ENCODE results near the gene CRY2. TPM values are rescaled to one million over a fixed set of nuclear protein-coding genes. Genes with fewer than 3 reads are reported as not detected.

The CRY2 gene
- total RNA-seq, 1 donor from 2014 or later: 44.0 TPM

DNA sequence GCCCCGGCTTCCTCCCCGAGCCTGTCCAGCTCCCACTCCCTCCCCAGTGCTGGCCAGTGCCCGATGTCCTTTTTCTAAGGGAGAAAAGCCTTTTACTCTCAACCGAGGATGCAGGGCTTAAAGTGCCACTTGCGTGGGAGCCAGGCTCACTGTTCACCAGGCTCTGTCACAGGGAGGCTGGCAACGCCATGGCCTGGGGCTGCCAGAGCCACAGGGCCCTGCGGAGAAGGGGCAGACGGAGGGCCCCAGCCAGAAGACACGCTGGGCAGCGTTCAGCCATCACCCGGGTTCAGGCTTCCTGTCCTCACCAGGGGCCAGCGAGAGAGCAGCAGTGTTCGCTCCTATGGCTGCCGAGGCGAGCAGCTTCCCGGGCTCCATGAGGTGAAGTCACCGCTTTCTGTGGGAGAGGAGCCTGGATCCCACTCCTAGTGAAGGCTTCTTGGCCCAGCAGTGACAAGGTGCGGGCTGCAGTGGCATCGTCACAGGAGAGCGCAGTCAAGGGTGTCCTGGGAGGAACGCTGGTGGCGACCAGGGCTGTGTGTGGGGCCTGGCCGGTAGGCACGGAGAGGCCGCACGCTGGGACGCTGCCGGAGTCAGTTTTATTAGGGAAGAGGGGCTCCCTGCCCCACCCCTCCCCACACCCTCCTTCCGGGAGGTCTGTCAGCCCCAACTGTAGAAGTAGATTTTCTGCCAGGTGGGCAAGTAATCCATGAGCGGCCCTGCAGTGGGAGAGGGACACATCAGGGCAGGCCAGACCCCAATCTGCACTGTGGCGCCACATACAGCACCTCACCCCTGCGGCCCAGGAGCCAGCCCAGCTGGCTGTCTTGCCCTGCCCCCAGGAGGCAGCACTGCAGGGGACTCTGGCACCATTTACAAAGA lies 62.6 kb downstream of the CRY2 start:
- Mint-ChIP-seq H3K27ac (ENCODE audit: unreplicated experiment) (no peak overlapping the region), H3K36me3 (ENCODE audit: unreplicated experiment) (peaks cover 5% of the 10 kb centered on the region), H3K27me3 (ENCODE audit: unreplicated experiment) (peaks cover 16% of the 10 kb centered on the region), H3K4me3 (ENCODE audit: unreplicated experiment) (no peak overlapping the region), H3K4me1 (ENCODE audit: low read depth, unreplicated experiment) (peaks cover 7% of the 10 kb centered on the region), H3K9me3 (ENCODE audit: unreplicated experiment) (peaks cover 12% of the 10 kb centered on the region)
- no peak for DNase-seq
- TF ChIP-seq, protein P1, sequence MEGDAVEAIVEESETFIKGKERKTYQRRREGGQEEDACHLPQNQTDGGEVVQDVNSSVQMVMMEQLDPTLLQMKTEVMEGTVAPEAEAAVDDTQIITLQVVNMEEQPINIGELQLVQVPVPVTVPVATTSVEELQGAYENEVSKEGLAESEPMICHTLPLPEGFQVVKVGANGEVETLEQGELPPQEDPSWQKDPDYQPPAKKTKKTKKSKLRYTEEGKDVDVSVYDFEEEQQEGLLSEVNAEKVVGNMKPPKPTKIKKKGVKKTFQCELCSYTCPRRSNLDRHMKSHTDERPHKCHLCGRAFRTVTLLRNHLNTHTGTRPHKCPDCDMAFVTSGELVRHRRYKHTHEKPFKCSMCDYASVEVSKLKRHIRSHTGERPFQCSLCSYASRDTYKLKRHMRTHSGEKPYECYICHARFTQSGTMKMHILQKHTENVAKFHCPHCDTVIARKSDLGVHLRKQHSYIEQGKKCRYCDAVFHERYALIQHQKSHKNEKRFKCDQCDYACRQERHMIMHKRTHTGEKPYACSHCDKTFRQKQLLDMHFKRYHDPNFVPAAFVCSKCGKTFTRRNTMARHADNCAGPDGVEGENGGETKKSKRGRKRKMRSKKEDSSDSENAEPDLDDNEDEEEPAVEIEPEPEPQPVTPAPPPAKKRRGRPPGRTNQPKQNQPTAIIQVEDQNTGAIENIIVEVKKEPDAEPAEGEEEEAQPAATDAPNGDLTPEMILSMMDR (IDR thresholded peaks at IDR 0.05; ENCODE audit: partially characterized antibody, unreplicated experiment): no peak

DNA sequence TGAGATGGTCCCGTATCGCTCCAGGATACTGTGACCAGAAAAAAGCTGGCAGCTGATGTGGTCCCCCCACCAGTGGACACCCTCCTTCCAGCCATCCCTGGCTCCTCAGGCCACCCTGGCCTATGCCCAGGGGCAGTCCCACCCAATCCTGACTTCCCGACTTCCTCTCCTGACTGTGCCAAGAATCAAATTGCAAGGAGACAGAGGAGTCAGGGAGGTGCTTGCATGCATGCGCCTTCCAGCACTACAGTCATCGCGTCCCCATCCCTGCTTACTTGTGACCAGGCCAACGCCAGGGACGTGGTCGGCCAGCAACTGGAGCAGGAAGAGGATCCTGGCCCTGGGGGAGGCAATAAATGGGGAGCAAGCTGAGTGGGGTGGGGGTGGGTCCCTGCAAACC lies 63.3 kb downstream of the CRY2 start:
- H3K36me3 Mint-ChIP-seq (ENCODE audit: unreplicated experiment): peaks cover 5% of the 10 kb centered on the region
- DNase-seq: no peak
- peaks cover 12% of the 10 kb centered on the region for H3K9me3 Mint-ChIP-seq (ENCODE audit: unreplicated experiment)
- peak overlapping the region; percentile 33 for H3K27ac Mint-ChIP-seq (ENCODE audit: unreplicated experiment)
- no peak overlapping the region for H3K4me3 Mint-ChIP-seq (ENCODE audit: unreplicated experiment)
- peaks cover 16% of the 10 kb centered on the region for H3K27me3 Mint-ChIP-seq (ENCODE audit: unreplicated experiment)
- peaks cover 7% of the 10 kb centered on the region for H3K4me1 Mint-ChIP-seq (ENCODE audit: low read depth, unreplicated experiment)
- TF ChIP-seq, protein P1 (IDR thresholded peaks at IDR 0.05; ENCODE audit: partially characterized antibody, unreplicated experiment): no peak

DNA sequence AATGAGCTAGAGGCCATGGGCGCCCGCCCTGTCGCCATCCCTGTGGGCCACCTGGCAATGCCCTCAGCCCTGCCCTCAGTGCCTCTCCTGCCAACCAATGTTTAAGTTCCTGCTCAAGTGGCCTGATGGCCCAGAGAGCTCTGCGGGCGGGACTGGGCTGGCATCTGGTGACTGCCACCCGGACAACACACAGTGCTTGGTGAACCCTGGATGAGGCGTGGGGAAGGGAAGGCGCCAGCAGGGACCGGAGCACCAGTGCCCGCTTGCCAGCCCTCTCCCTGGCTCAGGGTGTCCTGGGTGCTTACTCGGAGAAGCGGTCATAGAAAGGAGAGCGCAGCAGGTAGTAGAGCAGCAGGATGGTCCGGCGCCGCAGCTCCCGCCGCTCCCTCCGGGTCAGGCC lies 66.2 kb downstream of the CRY2 start:
- no peak for DNase-seq
- peaks cover 4% of the 10 kb centered on the region for H3K4me1 Mint-ChIP-seq (ENCODE audit: low read depth, unreplicated experiment)
- H3K9me3 Mint-ChIP-seq (ENCODE audit: unreplicated experiment): peaks cover 8% of the 10 kb centered on the region
- H3K4me3 Mint-ChIP-seq (ENCODE audit: unreplicated experiment): no peak overlapping the region
- H3K36me3 Mint-ChIP-seq (ENCODE audit: unreplicated experiment): peaks cover 3% of the 10 kb centered on the region
- H3K27ac Mint-ChIP-seq (ENCODE audit: unreplicated experiment): no peak overlapping the region
- peaks cover 6% of the 10 kb centered on the region for H3K27me3 Mint-ChIP-seq (ENCODE audit: unreplicated experiment)
- TF ChIP-seq, protein P1 (IDR thresholded peaks at IDR 0.05; ENCODE audit: partially characterized antibody, unreplicated experiment): no peak

- DNase-seq: no peak
- Mint-ChIP-seq H3K4me1 (ENCODE audit: low read depth, unreplicated experiment) (peaks cover 3% of the 10 kb centered on the region), H3K4me3 (ENCODE audit: unreplicated experiment) (no peak overlapping the region), H3K9me3 (ENCODE audit: unreplicated experiment) (peaks cover 6% of the 10 kb centered on the region), H3K27me3 (ENCODE audit: unreplicated experiment) (peaks cover 3% of the 10 kb centered on the region), H3K27ac (ENCODE audit: unreplicated experiment) (no peak overlapping the region), H3K36me3 (ENCODE audit: unreplicated experiment) (no peaks in the 10 kb centered on the region)
- TF ChIP-seq, protein P1 (IDR thresholded peaks at IDR 0.05; ENCODE audit: partially characterized antibody, unreplicated experiment): no peak
These were observed 66.8 kb downstream of the CRY2 start for GRCh38 chr11:45913942-45914635.

- Mint-ChIP-seq H3K4me3 (ENCODE audit: unreplicated experiment) (peak overlapping the region; percentile 38), H3K9me3 (ENCODE audit: unreplicated experiment) (peaks cover 8% of the 10 kb centered on the region), H3K27me3 (ENCODE audit: unreplicated experiment) (peaks cover 3% of the 10 kb centered on the region), H3K27ac (ENCODE audit: unreplicated experiment) (no peak overlapping the region), H3K4me1 (ENCODE audit: low read depth, unreplicated experiment) (peaks cover 3% of the 10 kb centered on the region), H3K36me3 (ENCODE audit: unreplicated experiment) (no peaks in the 10 kb centered on the region)
- DNase-seq: no peak
- TF ChIP-seq, protein P1 (IDR thresholded peaks at IDR 0.05; ENCODE audit: partially characterized antibody, unreplicated experiment): no peak
These were observed 68.2 kb downstream of the CRY2 start for GRCh38 chr11:45915446-45915845.
